GM20431 (cell line): ENCODE measurements around the gene SMAP1.

Experiments
- in situ Hi-C: fragments of 300-500 bp; cut with MseI, MboI; formaldehyde crosslinking; loops from one replicate; pipeline ENCODE4 v1.15.0; 2020; ENCODE audit warnings: low sequenced_read_pairs; ENCODE audit not compliant: unreplicated experiment

The SMAP1 gene

DNA sequence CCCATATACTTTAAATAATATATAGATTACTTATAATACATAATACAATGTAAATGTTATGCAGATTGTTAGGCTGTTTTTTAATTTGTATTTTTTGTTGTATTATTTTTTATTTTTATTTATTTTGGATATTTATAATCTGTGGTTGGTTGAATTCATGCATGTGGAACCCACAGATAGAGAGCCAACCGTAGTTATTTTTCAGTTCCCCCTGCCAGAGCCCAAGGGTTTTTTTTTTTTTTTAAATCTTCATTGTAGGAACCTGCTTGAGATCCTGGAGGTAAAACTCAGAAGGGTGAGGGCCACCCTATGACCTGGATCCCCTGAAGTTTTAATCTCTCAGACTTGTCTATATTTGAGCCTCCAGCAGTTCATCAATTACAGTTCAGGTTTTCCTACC is 156.0 kb downstream of the SMAP1 start:
- in situ Hi-C loops, result no loop called here

DNA sequence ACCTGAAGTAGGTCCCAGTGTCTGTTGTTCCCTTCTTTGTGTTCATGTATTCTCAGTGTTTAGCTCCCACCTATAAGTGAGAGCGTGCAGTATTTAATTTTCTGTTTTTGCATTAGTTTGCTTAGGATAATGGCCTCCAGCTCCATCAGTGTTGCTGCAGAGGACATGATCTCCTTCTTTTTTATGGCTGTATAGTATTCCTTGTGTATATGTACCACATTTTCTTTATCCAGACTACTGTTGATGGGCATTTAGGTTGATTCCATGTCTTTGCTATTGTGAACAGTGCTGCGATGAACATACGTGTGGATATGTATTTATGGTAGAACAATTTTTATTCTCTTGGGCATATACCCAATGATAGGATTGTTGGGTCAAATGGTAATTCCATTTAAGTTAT is 163.7 kb downstream of the SMAP1 start:
- in situ Hi-C loops, result no loop called here

DNA sequence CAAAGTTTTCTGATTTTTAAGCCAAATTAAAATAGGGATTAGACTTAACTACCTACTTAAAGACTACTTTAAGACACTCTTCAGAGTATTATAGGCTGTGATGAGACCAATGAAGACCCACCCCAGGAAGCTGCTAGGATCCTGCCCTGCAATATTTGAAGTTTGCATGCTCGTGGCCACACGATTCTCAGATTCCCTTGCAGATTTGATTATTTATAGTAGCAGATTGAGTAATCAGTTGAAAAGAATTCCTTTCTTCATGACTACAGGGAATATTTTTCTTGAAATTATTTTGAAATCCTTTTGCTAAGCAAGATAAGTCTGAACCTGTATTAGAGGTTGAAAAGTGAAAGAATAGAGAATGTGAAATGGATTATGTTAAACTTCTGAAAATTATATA is 166.8 kb downstream of the SMAP1 start:
- in situ Hi-C loops, result no loop called here

DNA sequence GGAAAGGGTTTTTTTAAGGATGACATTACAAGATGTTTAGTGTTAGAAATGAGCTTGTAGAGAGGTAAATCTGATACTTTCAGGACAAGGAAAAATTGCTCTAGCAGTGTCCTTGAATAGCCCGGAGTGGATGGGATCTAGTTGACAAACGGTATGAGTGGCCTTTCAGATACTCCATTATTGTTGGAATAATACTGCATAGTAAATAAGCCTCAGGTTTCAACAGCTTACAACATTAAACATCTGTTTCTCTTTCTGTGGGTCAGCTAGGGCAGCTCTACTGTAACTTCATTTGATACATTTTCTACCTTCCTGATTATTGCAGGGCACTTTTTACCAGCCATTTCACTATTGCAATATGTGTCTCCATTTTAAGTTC is 171.2 kb downstream of the SMAP1 start:
- in situ Hi-C loops, result no loop called here

DNA sequence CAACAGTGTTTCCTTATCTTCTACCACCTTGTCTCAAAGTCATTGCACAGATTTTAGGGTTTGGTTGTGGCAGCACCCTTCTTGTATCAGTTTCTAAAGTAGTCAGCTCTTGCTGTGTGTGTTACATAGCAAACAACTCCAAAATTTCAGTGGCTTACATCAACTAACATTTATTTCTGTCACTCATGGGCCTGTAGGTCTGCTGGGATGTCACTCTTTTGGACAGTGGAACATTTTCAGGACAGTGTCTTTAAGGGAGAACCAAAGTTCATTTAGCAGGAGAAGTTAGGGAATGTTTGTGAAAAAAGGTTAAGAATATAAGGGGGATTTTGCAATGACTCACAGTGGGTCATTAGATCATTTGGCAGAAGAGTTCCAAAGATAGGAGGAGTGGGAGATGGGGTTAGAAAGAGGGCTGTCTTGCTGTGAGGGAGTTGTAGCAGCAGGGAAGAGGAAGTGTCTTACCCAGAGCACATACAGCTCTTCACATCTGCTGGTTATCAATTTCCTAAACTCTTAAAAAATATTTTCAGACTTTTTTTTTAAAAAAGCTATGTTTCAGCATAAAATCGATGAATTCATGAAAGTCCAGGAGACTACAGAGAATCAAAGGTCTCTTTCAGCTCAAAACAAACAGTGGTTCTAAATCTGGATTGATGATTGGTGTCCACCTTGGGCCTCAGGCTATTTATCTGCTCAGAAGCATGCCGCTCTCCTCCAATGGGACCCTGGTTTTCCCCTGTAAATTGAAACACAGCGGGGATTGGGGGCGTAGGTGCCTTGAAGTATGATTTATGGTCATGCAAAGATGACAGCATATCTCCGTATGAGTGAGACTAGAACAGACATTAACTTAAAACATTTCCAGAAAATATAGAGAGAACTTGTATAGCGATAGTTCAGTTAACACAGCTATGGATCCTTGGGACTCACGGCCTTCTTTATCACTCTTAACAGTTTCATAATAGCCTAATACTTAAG is 171.9 kb downstream of the SMAP1 start:
- in situ Hi-C loops, result no loop called here

DNA sequence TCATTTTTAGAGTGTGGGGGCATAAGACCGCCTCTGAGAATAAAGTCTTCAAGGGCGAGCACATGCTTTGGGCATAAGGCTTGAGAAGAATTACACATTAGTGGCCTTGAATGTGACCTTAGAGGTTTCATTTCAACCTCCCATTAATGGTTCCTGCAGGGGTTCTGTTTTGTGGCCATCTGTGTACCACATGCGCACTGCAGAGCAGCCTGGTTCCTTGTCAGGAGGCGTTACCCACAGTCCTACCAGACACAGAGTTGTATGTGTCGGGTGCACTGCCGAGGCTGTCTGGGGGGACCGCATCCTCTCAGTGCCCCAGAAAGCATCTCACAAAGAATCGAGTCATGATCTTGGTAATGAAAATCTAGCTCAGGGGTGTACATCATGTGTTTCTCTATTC is 173.4 kb downstream of the SMAP1 start:
- in situ Hi-C loops, result no loop called here

DNA sequence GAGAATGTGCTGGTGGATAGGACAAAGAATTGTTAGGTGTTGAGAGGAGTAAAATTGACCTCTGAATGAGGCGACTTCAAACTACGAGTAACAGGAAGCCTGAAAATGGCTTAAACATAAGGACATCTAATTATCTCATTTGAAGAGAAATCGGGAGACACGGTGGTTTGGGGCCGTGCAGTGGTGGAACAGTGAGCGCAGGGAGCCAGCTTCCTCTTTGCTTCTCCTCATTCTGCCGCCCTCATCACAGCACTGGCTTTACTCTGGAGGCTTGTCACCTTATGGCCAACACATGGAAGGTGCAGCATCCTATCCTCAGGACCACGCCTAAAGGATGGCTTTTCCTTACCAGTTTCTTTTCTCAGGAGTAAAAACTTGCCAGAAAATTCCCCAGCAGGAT is 174.9 kb downstream of the SMAP1 start:
- in situ Hi-C loops, result no loop called here

DNA sequence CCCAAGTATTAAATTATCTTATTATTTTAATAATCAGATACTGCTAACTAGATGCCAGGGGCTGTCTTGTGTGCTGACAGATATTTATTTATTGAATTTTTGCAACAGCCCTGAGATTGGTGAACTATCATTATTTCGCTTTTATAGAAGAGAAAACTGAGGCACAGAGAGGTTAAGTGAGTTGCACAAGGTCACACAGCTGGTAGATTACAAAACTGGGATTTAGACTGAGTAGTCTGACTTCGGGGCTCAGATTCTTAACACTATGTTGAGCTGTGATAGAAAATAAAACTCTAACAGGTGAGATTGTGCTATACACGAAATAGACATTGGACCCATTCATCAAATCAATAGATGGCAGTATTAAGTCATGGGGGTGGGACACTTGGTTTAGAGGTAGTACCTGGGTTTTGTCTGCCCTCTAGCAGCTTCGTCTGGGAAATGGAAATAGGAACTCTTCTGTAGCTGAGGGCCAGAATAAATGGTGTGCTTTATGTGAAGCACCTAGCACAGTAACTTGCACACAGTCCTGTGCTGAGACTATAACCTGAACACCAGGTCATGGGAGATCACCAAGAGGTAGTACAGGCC is 175.7 kb downstream of the SMAP1 start:
- in situ Hi-C loops, result no loop called here

DNA sequence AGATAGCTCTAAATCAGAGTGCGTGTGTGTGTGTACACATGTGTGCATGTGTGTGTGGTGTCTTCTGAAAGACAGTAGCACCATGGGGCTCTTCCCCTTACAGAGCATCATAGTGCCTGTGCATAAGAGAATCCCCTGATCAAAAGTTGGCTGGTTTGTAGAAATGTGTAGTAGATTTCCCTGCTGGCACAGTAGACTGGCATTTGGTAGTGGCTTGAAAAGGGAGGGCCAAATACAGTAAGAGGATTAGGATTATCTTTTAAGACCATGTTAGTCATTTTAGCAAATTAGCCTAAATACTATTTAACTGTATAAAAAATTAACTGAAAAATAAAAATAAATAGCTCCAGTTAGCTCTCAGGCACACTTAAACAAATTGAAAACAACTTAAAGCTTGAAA is 176.6 kb downstream of the SMAP1 start:
- in situ Hi-C loops, result no loop called here

DNA sequence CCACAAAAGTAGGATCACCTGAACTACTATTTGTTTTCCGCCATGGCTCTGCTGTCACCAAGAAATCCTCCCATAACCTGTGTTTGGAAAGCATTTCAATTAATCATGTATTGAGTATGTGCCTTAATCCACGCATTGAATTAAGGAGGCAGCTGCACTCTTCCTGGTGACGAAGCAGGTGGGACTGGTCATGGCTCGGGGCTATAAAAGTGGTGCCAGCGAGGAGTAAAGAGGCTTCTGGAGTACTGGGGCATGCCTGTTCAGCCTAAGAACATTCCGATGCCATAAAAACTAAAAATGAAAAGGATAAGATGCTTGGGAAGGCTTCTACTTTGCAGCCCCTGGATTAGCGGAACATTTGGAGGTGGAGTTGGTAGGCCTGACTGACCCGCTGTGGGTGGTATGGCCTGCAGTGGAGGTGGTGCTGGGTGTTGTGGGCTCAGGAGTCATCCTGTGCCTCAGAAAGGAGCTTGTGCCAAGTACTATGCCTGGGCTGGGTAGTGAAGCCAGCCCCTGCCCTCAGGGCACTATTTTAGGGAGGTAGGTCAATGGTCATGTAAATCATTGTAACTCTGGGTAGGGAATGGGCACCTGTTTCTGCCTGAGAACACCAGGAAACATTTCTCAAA is 178.6 kb downstream of the SMAP1 start:
- in situ Hi-C loops, result no loop called here

DNA sequence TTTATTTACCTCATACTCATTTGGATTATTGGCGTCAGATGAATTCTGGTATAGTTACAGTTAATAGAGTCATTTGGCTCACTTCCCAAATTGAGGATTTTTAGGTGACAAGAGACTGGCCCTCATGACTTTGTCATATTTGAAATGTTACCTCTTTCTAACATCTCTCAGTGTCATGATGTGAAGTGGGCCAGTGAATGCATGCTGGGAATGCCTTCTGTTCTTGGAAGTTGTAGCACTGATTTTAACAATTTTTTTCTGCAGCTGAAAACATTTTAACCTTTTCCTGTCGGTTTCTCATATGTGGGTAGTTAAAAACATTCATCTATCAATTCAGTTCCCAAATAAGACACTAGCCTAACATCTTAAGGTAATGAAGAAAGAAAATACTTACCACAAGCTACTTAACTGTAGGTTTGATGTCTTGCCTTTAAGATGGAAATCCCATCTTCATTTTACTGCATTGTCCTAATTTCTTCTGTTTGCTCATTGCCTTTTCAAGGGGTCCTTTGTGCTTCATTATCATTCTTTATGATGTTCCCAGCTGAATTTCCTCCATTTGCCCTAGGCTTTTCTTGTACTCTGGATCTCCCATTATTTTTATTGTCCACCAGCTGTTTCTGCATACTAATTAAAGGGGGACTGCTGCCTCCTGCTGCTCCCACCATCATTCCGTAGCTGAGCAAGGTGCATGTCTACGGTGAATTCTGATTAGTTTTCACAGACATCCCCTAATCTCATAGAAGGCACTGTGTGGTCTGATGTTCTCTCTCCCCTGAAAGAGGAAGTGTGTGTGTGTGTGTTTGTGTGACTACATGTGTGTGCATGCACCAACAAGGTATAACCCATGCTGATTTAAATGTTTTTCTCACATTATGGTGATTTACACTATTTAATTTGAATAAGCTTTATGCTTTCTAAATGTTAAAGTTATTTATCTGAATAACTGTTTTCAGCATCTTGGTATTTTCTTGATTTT is 179.7 kb downstream of the SMAP1 start:
- in situ Hi-C loops, result no loop called here

DNA sequence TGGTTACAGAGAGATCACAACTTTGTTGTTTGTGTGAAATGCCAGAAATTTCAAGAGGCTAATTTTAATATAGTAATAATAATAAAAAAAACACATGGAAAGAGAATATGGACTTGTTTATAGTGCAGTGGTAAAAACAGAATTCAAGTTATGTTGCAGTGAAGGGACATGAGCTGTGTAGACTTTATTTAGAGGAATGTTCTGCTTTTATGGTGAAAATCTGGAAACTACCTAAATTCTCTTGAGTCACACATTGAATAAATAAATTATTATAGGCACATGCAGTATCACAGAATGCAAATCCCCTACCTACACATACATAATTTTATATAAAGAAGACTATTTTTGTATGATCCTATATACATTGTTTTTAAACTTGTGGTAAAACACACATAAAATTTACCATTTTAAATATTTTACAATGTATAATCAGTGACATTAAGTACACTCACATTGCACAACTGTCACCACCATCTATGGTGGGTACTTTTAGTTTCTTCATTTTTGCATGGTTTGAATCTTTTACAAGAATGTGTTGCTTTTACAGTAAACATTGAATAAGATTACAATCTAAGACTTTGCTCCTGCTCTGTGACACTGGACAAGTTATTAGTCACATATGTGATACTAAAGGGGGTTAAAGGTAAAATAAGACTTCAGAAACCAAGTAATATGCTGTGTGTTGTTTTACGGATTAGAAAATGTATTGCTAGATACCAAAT is 181.8 kb downstream of the SMAP1 start:
- in situ Hi-C loops, result no loop called here

DNA sequence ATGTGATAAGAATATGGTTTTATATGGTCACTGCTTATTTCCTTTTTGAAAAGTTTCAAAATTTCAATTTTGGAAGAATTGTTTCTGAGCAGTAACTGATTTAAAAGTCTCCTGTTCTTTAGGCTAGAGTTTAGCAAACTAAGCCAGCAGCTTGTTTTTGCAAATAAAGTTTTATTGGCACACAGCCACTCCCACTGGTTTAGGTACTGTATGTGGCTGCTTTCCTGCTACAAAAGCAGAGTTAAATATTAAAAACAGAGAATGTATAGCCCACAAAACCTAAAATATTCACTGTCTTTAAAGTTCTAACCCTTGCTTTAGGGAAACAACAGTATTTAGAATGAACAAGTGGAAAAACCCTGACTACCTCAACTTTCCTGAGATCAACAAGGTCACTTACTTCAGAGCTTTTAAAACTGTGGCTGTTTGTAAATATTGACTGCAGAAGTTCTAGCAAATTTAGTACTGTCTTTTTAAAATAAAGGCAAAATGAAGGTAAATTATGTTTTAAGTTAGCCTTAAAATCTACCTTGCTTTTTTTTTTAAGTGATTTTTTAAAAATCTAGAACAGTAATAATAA is 185.1 kb downstream of the SMAP1 start:
- in situ Hi-C loops, result no loop called here

DNA sequence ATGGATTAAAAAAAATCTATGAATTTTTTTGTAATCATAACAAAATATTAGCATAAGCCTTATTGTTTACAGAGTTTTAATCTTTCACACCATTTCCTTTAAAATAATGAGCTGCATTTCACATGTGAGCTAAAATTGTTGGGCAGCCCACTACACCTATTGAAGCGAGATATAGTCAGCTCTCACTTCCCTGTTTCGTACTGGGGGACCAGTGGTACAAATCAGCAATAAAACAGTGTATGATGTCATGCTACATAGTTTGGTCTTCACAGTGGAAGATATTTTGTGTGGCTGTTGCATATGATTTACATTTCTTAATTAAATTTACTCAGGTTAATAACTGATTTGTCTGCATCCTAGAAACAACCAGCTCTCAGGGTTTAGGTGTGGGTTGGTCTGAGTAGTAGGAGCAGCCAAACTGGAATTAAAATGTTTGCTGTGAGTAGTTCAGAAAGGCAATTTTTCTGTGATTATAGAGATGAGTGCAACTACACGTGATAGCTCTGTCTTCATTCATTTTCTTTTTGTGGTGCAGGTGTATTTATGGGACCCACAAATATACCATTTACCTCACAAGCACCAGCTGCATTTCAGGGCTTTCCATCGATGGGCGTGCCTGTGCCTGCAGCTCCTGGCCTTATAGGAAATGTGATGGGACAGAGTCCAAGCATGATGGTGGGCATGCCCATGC is 189.8 kb downstream of the SMAP1 start:
- in situ Hi-C loops, result no loop called here

DNA sequence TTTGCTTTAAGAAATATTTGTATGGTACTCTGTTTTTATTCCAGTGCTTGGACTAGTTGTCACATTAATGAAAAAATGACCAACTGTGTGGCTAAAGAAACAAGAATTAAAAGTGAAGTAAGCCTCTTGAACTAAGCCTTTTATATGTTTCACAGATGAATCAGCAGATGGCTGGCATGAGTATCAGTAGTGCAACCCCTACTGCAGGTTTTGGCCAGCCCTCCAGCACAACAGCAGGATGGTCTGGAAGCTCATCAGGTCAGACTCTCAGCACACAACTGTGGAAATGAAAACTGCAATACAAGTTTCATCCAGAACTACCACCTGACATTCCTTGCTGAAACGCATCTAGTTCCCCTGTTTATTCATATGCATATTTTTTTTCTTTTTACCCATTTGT is 192.4 kb downstream of the SMAP1 start:
- in situ Hi-C loops, result no loop called here

DNA sequence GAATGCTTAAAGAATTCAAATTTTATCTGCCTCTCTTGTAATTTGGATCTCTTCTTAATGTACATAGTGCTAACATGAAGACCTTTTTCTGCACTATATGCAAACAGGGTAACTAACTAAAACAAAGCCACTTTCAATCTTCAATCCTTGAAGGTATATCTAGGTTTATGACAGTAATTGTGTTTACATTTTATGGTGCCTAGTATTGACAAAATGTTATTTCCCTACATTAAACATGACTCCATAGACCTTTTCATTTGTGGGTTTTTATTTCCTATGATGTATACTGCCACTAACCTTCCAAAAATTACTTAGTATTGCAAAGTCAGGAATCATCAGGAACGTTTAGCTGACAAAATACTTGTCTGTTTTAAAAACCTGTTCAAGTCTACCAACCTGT is 193.2 kb downstream of the SMAP1 start:
- in situ Hi-C loops, result no loop called here

DNA sequence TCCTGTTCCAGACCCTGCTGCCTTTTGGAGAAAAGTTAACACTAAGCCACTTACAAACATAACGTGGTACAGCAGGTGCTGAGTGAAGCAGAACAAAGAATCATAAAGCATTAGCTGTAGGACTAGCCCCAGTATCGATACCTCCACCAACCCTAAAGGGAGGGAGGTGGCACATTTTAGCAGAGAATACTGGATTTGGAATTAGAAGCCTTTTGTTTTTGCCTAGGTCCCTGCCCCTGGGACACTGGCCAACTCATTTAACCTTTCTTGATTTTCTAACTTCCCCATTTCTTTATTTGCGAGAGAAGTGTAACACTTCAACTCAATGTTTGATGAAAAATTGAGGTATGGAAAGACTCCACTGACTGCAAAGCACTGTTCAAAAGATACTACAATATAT is 195.7 kb downstream of the SMAP1 start:
- in situ Hi-C loops, result no loop called here

DNA sequence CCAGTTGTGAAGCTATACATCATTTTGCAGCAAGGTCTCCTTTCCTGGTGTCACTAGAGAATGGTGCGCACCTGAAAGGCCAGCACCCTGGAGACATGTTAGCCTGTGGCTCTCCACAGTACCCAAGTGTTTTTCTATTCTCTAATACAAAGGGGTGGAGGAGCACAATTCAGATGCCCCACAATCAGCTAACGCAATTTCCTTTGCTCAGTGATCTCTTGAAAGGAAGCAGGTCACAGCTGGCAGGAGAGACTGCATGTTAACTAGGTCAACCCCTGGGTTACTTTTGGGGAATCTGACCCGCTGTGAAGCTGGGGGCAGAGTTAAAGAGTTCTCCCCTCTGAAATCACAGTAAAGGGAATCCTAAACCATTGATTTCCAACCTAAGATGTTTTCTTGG is 196.7 kb downstream of the SMAP1 start:
- in situ Hi-C loops, result no loop called here

DNA sequence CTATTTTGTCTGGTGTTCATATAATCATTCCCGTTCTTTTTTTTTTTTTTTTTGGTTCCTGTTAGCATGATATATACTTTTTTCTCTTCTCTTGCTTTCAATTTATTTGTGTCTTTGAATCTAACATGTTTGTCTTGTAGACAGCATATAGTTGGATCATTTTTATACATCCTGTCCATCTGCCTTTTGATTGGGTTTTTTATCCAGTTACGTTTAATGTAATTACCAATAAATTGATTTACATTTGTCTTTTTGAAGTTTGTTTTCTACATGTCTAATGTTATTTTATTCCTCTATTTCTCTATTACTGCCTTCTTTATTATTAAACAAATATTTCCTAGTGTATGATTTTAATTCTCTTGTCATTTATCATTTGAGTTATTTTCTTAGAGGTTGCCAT is 204.8 kb downstream of the SMAP1 start:
- in situ Hi-C loops, result no loop called here
